ENCODE results near the gene SERPINF2. TPM values are rescaled to one million over a fixed set of nuclear protein-coding genes. Genes with fewer than 3 reads are reported as not detected.

Gene SERPINF2
- total and polyA plus RNA-seq, 2 donors from 2014 or later = 30.6 to 209 TPM

DNA sequence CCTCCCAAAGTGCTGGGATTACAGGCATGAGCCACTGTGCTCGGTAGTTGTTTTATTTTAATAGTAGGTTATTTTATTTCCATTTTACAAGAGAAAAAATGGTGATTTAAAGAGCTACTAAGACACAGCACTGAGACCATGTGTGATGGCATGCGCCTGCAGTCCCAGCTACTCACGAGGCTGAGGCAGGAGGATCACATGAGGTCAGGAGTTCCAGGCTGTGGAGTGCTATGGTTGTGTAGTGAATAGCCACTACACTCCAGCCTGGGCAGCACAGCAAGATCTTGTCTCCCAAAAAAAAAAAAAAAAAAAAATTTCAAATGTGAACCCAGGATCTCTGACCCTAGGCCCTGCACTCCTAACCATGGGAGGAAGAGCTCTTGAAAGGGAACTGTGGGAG, 22.9 kb downstream of the SERPINF2 start:
- H3K36me3 ChIP-seq (ENCODE audit: control insufficient read depth in 2 of 3, insufficient read depth in 3 of 3, low read length in 3 of 3) = no peaks in the 10 kb centered on the region
- H3K9me3 ChIP-seq (ENCODE audit: control insufficient read depth in 2 of 3, insufficient read depth in 1 of 3, low read length in 3 of 3) = no peaks in the 10 kb centered on the region
- TF ChIP-seq, protein P1, sequence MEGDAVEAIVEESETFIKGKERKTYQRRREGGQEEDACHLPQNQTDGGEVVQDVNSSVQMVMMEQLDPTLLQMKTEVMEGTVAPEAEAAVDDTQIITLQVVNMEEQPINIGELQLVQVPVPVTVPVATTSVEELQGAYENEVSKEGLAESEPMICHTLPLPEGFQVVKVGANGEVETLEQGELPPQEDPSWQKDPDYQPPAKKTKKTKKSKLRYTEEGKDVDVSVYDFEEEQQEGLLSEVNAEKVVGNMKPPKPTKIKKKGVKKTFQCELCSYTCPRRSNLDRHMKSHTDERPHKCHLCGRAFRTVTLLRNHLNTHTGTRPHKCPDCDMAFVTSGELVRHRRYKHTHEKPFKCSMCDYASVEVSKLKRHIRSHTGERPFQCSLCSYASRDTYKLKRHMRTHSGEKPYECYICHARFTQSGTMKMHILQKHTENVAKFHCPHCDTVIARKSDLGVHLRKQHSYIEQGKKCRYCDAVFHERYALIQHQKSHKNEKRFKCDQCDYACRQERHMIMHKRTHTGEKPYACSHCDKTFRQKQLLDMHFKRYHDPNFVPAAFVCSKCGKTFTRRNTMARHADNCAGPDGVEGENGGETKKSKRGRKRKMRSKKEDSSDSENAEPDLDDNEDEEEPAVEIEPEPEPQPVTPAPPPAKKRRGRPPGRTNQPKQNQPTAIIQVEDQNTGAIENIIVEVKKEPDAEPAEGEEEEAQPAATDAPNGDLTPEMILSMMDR (IDR thresholded peaks at IDR 0.05; ENCODE audit: borderline replicate concordance, extremely low read depth, insufficient read depth) = no peak
- no peaks in the 10 kb centered on the region for H3K27me3 ChIP-seq (ENCODE audit: control insufficient read depth, insufficient read depth, low read length)
- H3K9ac ChIP-seq (ENCODE audit: low read length in 3 of 3) = no peak overlapping the region
- FAIRE-seq (no peak), DNase-seq (no peak)
- H3K4me1 ChIP-seq (ENCODE audit: control insufficient read depth in 2 of 3, insufficient read depth in 2 of 3, low read depth in 1 of 3, low read length in 3 of 3) = peaks cover 0 to 6% (median 4%) of the 10 kb centered on the region in 3 donors
- intact Hi-C loops (cut with DNase I) = no loop called here
- H3K4me3 ChIP-seq (ENCODE audit: low read length in 3 of 3) = no peak overlapping the region
- H3K27ac ChIP-seq (ENCODE audit: low read depth in 2 of 2, low read length in 2 of 2) = no peak overlapping the region

DNA sequence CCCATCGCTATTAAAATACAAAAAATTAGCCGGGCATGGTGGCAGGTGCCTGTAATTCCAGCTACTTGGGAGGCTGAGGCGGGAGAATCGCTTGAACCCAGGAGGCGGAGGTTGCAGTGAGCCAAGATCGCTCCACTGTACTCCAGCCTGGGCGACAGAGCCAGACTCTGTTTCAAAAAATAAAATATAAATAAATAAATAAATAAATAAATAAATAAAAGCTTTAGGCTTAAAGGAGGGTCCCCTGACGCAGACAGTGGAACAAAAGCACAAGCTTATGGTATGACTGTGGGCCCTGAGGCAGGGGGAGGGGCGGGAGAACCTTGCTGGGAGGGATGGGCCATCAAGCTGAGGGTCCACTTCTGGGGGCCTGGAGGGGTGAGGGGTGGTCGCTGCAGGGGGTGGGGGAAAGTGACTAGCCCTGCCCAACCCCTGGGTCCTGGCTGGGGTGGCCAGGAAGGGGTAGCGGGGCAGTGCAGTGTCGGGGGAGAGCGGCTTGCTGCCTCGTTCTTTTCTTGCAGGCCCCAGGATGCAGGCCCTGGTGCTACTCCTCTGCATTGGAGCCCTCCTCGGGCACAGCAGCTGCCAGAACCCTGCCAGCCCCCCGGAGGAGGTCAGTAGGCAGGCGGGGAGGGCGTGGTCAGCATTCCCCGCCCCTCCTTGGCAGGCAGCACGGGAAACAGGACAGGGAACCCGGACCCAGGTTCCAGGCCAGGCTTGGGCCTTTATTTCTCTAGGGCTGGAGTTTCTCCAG, 23.9 kb downstream of the SERPINF2 start:
- Histone ChIP-seq H3K36me3 (ENCODE audit: control insufficient read depth in 2 of 3, insufficient read depth in 3 of 3, low read length in 3 of 3) (no peaks in the 10 kb centered on the region), H3K4me3 (ENCODE audit: low read length in 3 of 3) (no peak overlapping the region), H3K27ac (ENCODE audit: low read depth in 2 of 2, low read length in 2 of 2) (no peak overlapping the region), H3K4me1 (ENCODE audit: control insufficient read depth in 2 of 3, insufficient read depth in 2 of 3, low read depth in 1 of 3, low read length in 3 of 3) (peaks cover 0 to 6% (median 4%) of the 10 kb centered on the region in 3 donors), H3K9me3 (ENCODE audit: control insufficient read depth in 2 of 3, insufficient read depth in 1 of 3, low read length in 3 of 3) (no peaks in the 10 kb centered on the region), H3K27me3 (ENCODE audit: control insufficient read depth, insufficient read depth, low read length) (no peaks in the 10 kb centered on the region), H3K9ac (ENCODE audit: low read length in 3 of 3) (no peak overlapping the region)
- TF ChIP-seq, protein P1 (IDR thresholded peaks at IDR 0.05; ENCODE audit: borderline replicate concordance, extremely low read depth, insufficient read depth) = no peak
- intact Hi-C loops (cut with DNase I) = no loop called here
- DNase-seq = no peak
- no peak for FAIRE-seq

DNA sequence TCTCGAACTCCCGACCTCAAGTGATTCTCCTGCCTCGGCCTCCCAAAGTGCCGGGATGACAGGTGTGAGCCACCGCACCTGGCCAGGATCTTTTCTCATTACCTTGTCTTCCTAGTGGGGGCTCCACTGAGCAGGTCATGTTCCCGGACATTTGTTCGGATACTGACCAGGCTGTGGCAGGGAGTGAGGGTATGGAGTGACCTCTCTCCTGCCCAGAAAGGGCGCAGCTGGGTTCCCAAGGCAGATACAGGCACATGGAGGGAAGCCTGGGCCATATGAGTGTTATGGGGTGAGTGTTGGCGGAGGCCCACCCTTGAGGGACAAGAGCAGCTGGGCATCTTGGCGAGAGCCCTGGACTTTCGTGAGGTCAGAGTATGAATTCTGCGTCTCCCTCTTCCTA, 24.7 kb downstream of the SERPINF2 start:
- Histone ChIP-seq H3K27ac (ENCODE audit: low read depth in 2 of 2, low read length in 2 of 2) (no peak overlapping the region), H3K36me3 (ENCODE audit: control insufficient read depth in 2 of 3, insufficient read depth in 3 of 3, low read length in 3 of 3) (no peaks in the 10 kb centered on the region), H3K27me3 (ENCODE audit: control insufficient read depth, insufficient read depth, low read length) (no peaks in the 10 kb centered on the region), H3K4me1 (ENCODE audit: control insufficient read depth in 2 of 3, insufficient read depth in 2 of 3, low read depth in 1 of 3, low read length in 3 of 3) (peaks cover 0 to 6% (median 4%) of the 10 kb centered on the region in 3 donors), H3K9me3 (ENCODE audit: control insufficient read depth in 2 of 3, insufficient read depth in 1 of 3, low read length in 3 of 3) (no peaks in the 10 kb centered on the region), H3K4me3 (ENCODE audit: low read length in 3 of 3) (no peak overlapping the region), H3K9ac (ENCODE audit: low read length in 3 of 3) (no peak overlapping the region)
- TF ChIP-seq, protein P1 (IDR thresholded peaks at IDR 0.05; ENCODE audit: borderline replicate concordance, extremely low read depth, insufficient read depth) = no peak
- no peak for DNase-seq
- intact Hi-C loops (cut with DNase I) = no loop called here
- no peak for FAIRE-seq

Measured in kidney (tissue), 14 donors.